Muscle layer of duodenum (tissue), 2 donors: ENCODE results near the gene SBNO1.
"Not testable (repeated sequence)": the region's sequence is repeated elsewhere in the genome, so short reads cannot be mapped to it uniquely, and the experiment has no call there.

Source experiments
- H3K27ac ChIP-seq: one replicate; pipeline ENCODE4 v1.7.0; 2013; ENCODE audit warnings: mild to moderate bottlenecking, low read length
- H3K27me3 ChIP-seq: one replicate; pipeline ENCODE4 v1.7.0; 2013; ENCODE audit warnings: low read depth, mild to moderate bottlenecking, control low read depth, low read length
- H3K36me3 ChIP-seq, 2 donors: one replicate each; pipeline ENCODE4 v1.7.0; 2013; ENCODE audit warnings: low read length in 2 of 2, control low read depth in 1 of 2, mild to moderate bottlenecking in 1 of 2; ENCODE audit not compliant: insufficient read depth in 2 of 2, control insufficient read depth in 1 of 2
- H3K4me1 ChIP-seq, 2 donors: one replicate each; pipeline ENCODE4 v1.7.0; 2013; ENCODE audit warnings: low read length in 2 of 2, mild to moderate bottlenecking in 2 of 2, control low read depth in 1 of 2, moderate library complexity in 1 of 2; ENCODE audit not compliant: insufficient read depth in 2 of 2, control insufficient read depth in 1 of 2
- H3K4me3 ChIP-seq, 2 donors: one replicate each; pipeline ENCODE4 v1.7.0; 2013; ENCODE audit warnings: low read length in 2 of 2, low read depth in 1 of 2, mild to moderate bottlenecking in 1 of 2
- H3K9me3 ChIP-seq, 2 donors: one replicate each; pipeline ENCODE4 v1.7.0; 2013; ENCODE audit warnings: low read length in 2 of 2, control low read depth in 1 of 2, mild to moderate bottlenecking in 1 of 2; ENCODE audit not compliant: control insufficient read depth in 1 of 2
- donor health status: healthy.

Gene SBNO1

DNA sequence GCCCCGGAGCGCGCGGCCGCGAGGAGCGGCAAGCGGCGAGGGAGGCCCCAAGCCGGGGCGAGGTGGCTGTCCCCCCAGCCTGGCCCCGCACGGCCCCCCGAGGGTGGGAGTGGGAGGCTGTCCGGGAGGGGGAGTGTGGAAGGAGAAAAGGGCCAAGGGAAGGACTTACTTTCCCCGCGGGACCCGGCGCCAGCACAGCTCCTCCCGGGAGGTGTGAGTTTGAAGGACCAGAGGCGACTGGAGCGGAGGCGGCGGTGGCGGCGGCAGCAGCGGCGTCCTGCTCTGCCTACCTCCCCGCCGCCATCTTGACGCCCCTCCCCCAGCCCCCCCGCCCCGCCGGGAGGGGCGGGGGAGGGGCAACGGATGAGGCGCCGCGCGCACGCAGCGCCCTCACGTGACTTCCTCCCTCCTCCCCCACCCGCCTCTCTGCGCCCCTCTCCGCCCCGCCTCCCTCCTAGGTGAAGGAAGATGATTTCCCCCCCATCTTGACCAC, at the start of gene SBNO1:
SBNO1 (minus strand) TSS at position 316 of the 493 bp plus-strand sequence. CDS start 14,406 bp downstream, outside the sequence.
- Histone ChIP-seq H3K27me3 (no peaks in the 10 kb centered on the region), H3K9me3 (no peaks in the 10 kb centered on the region), H3K36me3 (no peaks in the 10 kb centered on the region), H3K4me3 (peak within 1 kb of the TSS; percentile 79 to 97), H3K27ac (peak within 1 kb of the TSS; percentile 95), H3K4me1 (peaks cover 0 to 19% of the 10 kb centered on the region in 2 donors)

GRCh38 chr12:123410041-123410412, 45.4 kb upstream of the SBNO1 start:
- peaks cover 5 to 16% of the 10 kb centered on the region in 2 donors for H3K36me3 ChIP-seq

GRCh38 chr12:123409284-123410040, 44.8 kb upstream of the SBNO1 start:
- H3K4me1 ChIP-seq, H3K27ac ChIP-seq, H3K27me3 ChIP-seq, H3K9me3 ChIP-seq, H3K4me3 ChIP-seq: not testable (repeated sequence)
- H3K36me3 ChIP-seq = peaks cover 9 to 20% of the 10 kb centered on the region in 2 donors

More at GRCh38 chr12:123410041-123410412, 45.4 kb upstream of the SBNO1 start:
- Histone ChIP-seq H3K27ac (no peak overlapping the region), H3K4me3 (no peak overlapping the region), H3K4me1 (no peaks in the 10 kb centered on the region), H3K27me3 (no peaks in the 10 kb centered on the region), H3K9me3 (no peaks in the 10 kb centered on the region)

DNA sequence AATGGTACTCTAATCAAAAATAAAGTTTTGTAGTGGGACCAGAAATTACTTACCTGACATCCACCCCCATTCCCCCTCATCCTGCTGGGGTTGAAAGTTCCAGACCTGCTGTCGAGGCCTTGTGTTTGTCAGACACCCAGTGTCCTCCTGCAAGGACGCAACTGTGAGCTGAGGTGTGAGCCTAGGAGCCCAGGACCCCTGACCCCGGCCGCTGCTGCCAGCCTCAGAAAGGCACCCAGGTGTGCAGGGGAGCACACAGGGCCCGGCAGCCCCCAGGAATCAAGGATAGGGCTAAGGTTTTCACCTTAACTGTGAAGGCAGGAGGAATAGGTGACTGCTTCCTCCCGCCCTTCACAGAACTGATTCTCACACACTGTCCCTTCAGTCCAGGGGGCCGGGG, 44.0 kb upstream of the SBNO1 start:
- H3K36me3 ChIP-seq = peaks cover 18 to 28% of the 10 kb centered on the region in 2 donors
- H3K27me3 ChIP-seq, H3K4me1 ChIP-seq, H3K9me3 ChIP-seq, H3K4me3 ChIP-seq, H3K27ac ChIP-seq: not testable (repeated sequence)

DNA sequence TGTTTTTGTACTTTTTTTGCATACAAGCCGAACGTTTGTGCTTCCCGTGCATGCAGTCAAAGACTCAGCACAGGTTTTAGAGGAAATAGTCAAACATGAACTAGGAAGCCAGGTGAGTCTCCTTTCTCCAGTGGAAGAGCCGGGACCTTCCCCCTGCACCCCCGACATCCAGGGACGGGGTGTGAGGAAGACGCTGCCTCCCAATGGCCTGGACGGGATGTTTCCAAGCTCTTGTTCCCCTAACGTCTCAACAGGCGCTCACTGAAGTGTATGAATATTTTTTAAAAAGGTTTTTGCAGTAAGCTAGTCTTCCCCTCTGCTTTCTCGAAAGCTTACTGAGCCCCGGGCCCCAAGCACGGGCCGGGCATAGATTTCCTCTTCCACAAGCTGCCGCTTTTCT, 43.3 kb upstream of the SBNO1 start:
- peaks cover 24 to 35% of the 10 kb centered on the region in 2 donors for H3K36me3 ChIP-seq
- H3K4me1 ChIP-seq, H3K4me3 ChIP-seq, H3K27ac ChIP-seq, H3K27me3 ChIP-seq, H3K9me3 ChIP-seq: not testable (repeated sequence)

- H3K27ac ChIP-seq = not testable (repeated sequence)
- H3K36me3 ChIP-seq = peaks cover 27 to 40% of the 10 kb centered on the region in 2 donors
Observed at GRCh38 chr12:123407269-123407668, 42.6 kb upstream of the SBNO1 start.

DNA sequence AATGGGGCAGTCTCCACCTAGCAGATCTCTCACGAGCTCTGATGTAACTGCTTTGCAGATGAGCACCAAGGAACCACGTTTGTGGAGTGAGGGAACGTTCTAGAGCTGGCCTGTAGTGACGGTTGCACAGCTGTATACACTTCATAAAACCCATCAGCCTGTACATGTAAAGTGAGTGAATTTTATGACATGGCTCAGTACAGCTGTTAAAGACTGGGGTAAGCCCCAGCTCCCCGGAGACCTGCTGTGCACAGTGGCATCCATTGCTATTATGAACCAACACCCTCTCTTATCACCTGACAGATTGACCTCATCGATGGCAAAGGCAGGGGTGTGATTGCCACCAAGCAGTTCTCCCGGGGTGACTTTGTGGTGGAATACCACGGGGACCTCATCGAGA, 39.9 kb upstream of the SBNO1 start:
- Histone ChIP-seq H3K4me3 (no peak overlapping the region), H3K4me1 (no peaks in the 10 kb centered on the region), H3K36me3 (peaks cover 28 to 40% of the 10 kb centered on the region in 2 donors), H3K9me3 (no peaks in the 10 kb centered on the region), H3K27ac (no peak overlapping the region), H3K27me3 (no peaks in the 10 kb centered on the region)

More at GRCh38 chr12:123407269-123407668, 42.6 kb upstream of the SBNO1 start:
- H3K27me3 ChIP-seq, H3K4me3 ChIP-seq, H3K4me1 ChIP-seq, H3K9me3 ChIP-seq: not testable (repeated sequence)

DNA sequence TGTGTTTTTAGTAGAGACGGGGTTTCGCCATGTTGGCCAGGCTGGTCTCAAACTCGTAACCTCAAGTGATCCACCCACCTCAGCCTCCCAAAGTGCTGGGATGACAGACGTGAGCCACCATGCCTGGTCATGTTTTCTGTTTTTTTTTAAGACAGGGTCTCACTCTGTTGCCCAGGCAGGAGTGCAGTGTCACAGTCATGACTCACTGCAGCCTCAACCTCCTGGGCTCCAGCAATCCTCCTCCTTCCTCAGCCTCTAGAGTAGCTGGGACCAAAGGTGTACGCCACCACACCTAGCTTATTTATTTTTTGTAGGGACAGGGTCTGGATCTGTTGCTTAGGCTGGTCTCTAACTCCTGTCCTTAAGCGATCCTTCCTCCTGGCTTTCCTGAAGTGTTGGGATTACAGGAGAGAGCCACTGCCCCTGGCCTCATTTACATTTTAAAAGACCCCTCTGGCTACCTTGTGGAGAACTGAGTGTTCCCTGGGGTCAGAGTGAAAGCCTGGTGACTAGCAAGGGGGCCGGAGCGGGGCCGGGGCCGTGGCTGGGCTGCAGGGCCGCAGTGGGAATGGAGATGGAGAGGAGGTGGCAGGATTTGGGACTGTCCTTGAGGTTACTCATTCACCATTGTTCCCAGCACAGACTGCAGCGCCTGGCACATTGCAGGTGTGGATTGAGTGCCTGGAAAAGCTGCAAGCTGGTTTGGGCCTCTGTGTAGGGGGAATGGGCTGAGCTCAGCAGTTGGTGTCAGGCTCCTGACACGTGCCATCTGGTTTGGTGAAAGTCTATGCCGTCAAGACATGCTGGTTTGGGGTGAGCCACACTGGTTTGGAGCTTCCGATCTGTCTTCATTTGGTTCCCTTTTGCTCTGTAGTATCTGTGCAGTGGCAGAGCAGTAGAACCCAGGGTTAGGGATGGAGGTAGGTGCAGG, 37.4 kb upstream of the SBNO1 start:
- H3K4me3 ChIP-seq = no peak overlapping the region
- peaks cover 27 to 54% of the 10 kb centered on the region in 2 donors for H3K36me3 ChIP-seq
- no peaks in the 10 kb centered on the region for H3K9me3 ChIP-seq
- no peak overlapping the region for H3K27ac ChIP-seq
- no peaks in the 10 kb centered on the region for H3K27me3 ChIP-seq
- H3K4me1 ChIP-seq = peaks cover 3 to 19% of the 10 kb centered on the region in 2 donors

- no peaks in the 10 kb centered on the region for H3K9me3 ChIP-seq
- no peak overlapping the region for H3K27ac ChIP-seq
- H3K4me3 ChIP-seq = no peak overlapping the region
- peaks cover 3 to 25% of the 10 kb centered on the region in 2 donors for H3K4me1 ChIP-seq
- H3K36me3 ChIP-seq = peaks cover 43 to 61% of the 10 kb centered on the region in 2 donors
- no peaks in the 10 kb centered on the region for H3K27me3 ChIP-seq
Observed at GRCh38 chr12:123399255-123399617, 34.6 kb upstream of the SBNO1 start.

DNA sequence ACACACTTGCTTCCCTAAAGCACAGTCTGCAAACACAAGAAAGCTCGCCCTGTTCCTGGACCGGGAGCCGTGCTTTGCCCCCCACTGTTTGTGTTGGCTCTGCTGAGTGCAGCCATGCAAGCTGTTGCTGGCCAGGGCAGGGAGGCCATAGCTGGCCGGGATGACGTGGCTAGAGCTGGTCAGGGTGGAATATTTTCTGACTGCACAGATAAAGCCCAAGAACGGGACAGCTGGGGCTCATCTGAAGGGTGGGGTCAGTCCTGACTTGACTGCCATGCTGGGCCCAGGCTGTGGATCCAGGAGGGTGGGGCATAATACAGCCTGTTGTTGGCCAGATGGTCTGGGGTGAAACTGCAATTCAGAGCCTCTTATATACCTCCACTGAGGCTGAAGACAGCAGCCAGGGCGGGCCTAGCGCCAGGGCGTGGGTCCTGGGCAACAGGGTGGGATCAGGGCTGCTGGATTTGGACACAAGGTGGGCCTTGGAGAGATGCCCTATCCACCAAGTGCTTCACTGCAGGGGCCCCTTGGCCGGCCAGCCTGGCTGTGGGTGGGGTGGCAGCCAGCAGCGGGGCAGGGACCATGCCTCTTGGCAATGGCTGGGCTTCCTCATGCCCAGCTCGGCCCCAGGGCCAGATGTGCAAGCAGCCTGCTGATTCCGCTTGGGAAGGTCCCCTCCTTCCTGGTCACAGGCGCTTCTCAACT, 34.1 kb upstream of the SBNO1 start:
- Histone ChIP-seq H3K4me1 (peaks cover 3 to 25% of the 10 kb centered on the region in 2 donors), H3K4me3 (peak overlapping the region in 1 of 2 donors; percentile 26), H3K27me3 (no peaks in the 10 kb centered on the region), H3K36me3 (peaks cover 37 to 58% of the 10 kb centered on the region in 2 donors), H3K27ac (no peak overlapping the region), H3K9me3 (no peaks in the 10 kb centered on the region)

- Histone ChIP-seq H3K4me1 (peaks cover 3 to 25% of the 10 kb centered on the region in 2 donors), H3K4me3 (peak overlapping the region in 1 of 2 donors; percentile 26), H3K27me3 (no peaks in the 10 kb centered on the region), H3K9me3 (no peaks in the 10 kb centered on the region), H3K36me3 (peaks cover 32 to 56% of the 10 kb centered on the region in 2 donors), H3K27ac (no peak overlapping the region)
Observed at GRCh38 chr12:123398177-123398549, 33.5 kb upstream of the SBNO1 start.
